GM21723 (cell line): ENCODE data around the gene IGSF9.
A peak's percentile ranks its signal among the peaks of the same experiment; 100 is the strongest.
"Not testable (repeated sequence)": the region's sequence is repeated elsewhere in the genome, so short reads cannot be mapped to it uniquely, and the experiment has no call there.

Experiments
- ATAC-seq: cut with Tn5 transposase; IDR thresholded peaks from one replicate; pipeline ENCODE4 v1.9.1; 2021; ENCODE audit warnings: mild to moderate bottlenecking, moderate library complexity; ENCODE audit not compliant: unreplicated experiment

The IGSF9 gene

GRCh38 chr1:159902541-159902940 is 42.9 kb downstream of the IGSF9 start:
- ATAC-seq: no peak

GRCh38 chr1:159900755-159901360 is 44.6 kb downstream of the IGSF9 start:
- no peak for ATAC-seq

DNA sequence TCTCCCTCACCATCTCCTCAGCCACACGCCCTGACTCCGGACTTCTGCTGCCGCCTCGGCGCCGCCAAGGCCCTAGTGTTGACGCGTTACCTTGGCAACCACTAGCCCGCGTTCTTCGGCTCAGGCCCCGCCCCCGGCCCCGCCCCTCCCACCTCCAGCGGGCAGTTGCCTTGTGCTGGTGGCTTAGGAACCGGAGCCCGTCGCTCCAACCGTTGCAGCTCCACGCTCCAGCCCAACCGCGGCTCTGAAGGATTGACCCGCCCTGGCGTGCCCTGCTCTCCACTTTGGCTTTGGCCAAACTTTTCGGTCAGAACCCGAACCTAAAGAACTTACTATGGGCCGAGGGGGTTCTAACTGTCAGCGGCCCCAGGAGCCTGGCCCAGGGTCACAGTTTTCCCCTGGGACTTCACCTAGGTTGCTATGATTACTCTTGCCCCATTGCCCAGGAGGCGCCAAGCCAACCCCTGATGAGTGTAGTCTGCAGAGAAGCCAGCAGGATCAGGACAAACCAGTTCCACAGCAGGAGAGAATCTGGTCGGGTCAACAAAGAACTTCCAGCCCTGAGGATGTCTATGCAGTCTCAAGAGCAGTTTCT is 45.2 kb downstream of the IGSF9 start, which contains the start of gene CFAP45:
Gene CFAP45, minus strand, starts transcription at position 80 of the 595 bp plus-strand sequence. Its CDS starts 67 bp downstream, at position 13.
- ATAC-seq: no peak

- ATAC-seq: not testable (repeated sequence)
These were observed 45.8 kb downstream of the IGSF9 start for GRCh38 chr1:159899634-159900033.

DNA sequence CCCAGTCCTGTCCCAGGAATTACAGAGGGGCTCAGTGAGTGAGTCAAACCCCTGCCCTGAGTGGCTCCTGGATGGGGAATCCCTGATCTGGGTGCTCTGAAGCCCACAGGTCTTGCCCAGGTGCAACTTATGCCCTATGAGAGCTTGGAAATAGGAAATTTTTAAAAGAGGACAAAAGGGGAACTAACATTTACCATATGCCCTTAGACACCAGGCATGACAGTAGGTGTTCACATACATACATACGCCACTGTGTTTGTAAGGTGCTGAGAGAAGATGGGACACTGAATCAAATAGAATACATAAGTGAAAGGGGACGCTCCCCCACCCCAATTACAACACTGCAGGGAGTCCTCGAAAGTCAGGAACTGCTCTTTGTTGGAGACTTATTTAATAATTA is 46.9 kb downstream of the IGSF9 start:
- ATAC-seq: no peak

DNA sequence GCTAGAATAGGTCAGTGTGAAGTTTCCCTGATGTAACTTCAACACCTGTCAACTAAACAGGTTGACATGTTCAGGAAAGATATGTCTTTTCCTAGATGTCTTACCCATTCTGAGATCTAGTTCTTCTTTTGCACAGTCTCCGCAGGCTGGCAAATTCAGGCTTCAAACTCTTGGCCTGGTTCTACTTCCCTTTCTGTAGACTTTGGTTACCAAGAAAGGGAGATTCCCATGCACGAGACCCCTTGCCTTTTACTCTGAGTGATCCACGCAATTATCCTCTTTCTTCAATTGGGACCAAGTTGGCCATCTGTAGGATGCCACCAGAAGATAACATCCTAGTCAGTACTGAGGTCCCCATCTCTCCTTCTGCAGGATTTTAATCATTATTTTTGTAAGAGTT is 47.5 kb downstream of the IGSF9 start:
- no peak for ATAC-seq

GRCh38 chr1:159896546-159896930 is 48.9 kb downstream of the IGSF9 start:
- no peak for ATAC-seq

DNA sequence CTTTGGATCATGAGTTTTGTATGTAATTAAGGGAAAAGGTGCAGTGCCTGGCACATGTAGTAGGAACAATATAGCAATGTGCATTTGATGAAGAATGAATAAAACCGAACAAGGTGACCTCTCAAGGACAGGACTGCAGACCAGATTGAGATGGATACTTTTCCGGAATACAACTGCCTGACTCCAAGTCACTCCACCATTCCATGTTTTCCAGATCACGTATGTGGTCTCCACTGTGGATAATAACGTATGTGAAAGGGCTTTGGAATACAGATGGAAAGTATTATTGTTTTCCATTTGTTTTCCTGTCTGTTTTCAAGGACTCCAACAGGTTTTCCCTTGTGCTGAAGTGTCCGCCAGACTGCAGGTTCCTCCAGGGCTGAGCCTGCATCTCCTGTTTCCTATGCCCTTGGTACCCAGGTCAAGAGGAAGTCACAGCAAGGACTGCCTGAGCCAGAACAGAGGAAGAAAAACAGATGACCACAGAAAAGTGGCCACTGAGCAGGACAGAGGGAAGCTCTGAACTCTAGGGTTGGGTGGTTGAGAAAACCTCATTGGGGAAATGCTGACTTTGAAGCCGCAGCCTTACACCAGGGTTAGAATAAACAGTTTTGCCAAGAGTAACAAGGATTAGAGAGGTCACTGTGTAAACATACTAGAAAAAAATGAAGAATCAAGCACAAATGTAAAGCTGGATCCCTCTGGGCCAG is 49.4 kb downstream of the IGSF9 start:
- no peak for ATAC-seq

- ATAC-seq: no peak
These were observed 50.1 kb downstream of the IGSF9 start for GRCh38 chr1:159895286-159895685.

DNA sequence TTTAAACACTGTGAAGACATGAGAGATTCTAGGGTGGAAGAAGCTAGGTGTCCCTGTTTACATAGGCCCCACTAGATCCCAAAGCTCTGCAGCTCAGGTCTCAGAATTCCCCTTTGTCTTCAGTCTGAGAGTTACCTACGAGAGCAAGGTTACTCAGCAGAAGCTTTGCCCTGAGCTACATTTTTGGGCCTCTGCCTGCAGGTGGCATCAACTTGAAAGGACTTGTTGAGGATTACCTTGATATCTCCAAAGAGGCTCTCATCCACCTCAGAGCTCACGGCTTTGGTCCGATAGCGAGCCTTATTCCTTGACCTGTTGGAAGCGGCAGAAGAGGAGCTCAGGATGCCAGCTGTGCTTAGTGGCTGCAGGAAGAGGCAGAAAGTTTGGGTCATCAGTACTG is 52.5 kb downstream of the IGSF9 start:
- ATAC-seq: no peak

GRCh38 chr1:159891275-159892157 is 53.9 kb downstream of the IGSF9 start:
- ATAC-seq: peak; percentile 69

DNA sequence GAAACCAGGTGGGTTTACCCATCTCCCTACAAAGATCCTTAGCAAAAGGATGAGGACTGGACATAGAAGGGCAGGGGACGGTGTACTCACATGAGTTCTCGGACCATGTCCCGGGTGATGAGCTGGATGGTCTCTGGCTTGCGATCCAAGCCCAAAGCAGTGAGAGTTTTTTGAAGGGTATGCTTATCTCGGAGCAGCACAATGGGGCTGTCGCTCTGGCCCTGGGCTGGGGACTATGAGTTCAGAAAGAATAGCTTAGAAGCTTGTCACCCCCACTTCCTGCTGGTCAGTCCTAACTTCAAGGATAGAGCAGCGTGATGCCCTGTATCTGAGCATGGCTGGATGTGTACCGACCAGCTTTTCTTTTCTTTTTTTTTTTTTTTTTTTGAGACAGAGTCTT is 55.0 kb downstream of the IGSF9 start:
- peak; percentile 5 for ATAC-seq

DNA sequence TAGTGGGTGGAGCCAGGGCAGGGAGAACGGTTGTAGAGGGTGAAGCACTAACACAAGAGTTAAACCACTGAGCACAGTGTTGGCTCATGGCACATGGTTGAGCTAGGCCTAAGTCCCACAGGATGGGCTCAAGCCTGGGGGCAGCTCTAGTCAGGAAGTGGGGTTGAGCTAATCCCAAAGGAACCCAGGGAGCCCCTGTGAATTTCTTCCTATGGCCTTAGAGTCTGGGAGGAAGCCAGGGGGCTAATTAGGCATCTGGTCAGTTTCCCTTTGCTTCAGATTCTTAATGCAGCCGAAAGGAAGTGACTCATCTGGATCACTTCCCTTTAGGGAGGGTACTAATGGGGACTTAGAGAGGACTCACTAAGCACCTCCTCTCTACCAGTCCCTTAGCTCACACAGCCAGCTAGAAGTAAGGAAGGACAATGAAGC is 55.6 kb downstream of the IGSF9 start:
- ATAC-seq: peak; percentile 95

- no peak for ATAC-seq
These were observed 56.2 kb downstream of the IGSF9 start for GRCh38 chr1:159889202-159889601.

GRCh38 chr1:159884296-159884695 is 61.1 kb downstream of the IGSF9 start:
- no peak for ATAC-seq

DNA sequence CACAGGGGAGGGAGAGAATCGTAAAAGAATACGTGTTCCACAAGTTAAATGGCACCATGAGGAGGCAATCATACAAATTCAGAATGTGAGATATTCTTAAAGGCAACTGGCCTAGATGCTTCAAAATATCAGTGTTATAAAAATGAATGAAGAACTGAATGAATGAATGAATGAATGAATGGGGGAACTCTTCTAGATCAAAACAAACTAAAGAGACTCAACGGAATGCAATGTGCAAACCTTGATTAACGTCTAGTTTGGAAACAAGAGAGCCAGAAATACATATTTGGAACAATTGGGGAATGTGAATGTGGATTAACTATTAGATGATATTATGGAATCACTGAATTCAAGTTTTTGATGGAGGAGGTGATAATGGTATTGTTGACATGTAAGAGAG is 62.3 kb downstream of the IGSF9 start:
- no peak for ATAC-seq

DNA sequence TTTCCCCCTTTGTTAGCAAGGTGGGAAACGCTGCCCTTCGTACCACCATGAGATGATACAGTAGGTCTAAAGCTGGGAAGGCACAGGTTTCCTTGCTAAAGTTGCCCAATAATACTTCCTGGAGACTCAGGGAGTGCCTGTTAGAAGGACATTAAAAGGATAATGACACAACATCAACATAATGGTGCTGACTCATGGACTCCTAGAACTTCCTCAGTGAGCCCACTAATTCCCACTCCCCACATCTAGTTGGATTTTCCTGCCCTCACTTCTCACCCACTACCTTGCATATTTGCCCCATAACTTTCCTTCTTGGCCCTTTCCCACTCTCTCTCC is 62.9 kb downstream of the IGSF9 start:
- ATAC-seq: no peak

- no peak for ATAC-seq
These were observed 63.5 kb downstream of the IGSF9 start for GRCh38 chr1:159881622-159882526.

- ATAC-seq: no peak
These were observed 65.0 kb downstream of the IGSF9 start for GRCh38 chr1:159880430-159880829.

GRCh38 chr1:159879977-159880376 is 65.4 kb downstream of the IGSF9 start:
- no peak for ATAC-seq
